Ectodermal cell (in vitro differentiated cells): Measurements from ENCODE around the gene SLC2A10.

ENCODE experiments used
- H3K27ac ChIP-seq: 2 replicates; pipeline ENCODE4 v1.7.0; 2013; ENCODE audit warnings: mild to moderate bottlenecking, low read depth, low read length; ENCODE audit not compliant: insufficient read depth, poor library complexity, severe bottlenecking
- H3K27me3 ChIP-seq: 2 replicates; pipeline ENCODE4 v1.7.0; 2013; ENCODE audit warnings: mild to moderate bottlenecking, low read length; ENCODE audit not compliant: insufficient read depth, control insufficient read depth, poor library complexity, severe bottlenecking
- H3K36me3 ChIP-seq: one replicate; pipeline ENCODE4 v1.7.0; 2013; ENCODE audit warnings: low read length; ENCODE audit not compliant: control insufficient read depth, insufficient read depth
- H3K4me1 ChIP-seq: one replicate; pipeline ENCODE4 v1.7.0; 2013; ENCODE audit warnings: low read length; ENCODE audit not compliant: control insufficient read depth, insufficient read depth
- H3K4me3 ChIP-seq: 2 replicates; pipeline ENCODE4 v1.7.0; 2013; ENCODE audit warnings: low read depth, low read length, control low read depth; ENCODE audit not compliant: insufficient read depth
- H3K9me3 ChIP-seq: 2 replicates; pipeline ENCODE4 v1.7.0; 2013; ENCODE audit warnings: mild to moderate bottlenecking, low read length, moderate library complexity; ENCODE audit not compliant: control insufficient read depth
- WGBS, 2 experiments: methylation state at CpG; one replicate each; pipeline ENCODE4 v1.1.7; 2013; ENCODE audit warnings: missing lambda C conversion rate in 2 of 2; 5-methylcytosine and 5-hydroxymethylcytosine counted together

SLC2A10 gene

DNA sequence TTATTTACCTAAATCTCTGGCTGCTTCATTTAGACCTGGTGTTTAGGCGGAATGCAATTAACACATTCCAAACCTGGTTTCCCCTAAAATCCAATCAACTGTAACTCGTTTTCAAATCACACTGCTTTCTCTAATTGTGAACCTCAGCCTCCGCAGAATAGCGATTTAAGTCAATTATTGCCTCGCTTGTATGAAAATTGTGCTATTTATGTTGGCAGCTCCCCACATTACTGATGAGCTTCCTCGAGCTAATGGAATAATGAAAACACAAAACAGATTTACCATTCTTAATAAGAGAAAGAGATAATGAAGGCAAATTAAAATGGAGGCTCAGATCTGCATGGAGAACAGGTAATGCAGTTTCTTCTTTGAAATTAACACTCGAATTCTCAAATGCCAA lies 67.9 kb downstream of the SLC2A10 start:
- H3K27me3 ChIP-seq, result no peaks in the 10 kb centered on the region
- H3K36me3 ChIP-seq, result no peaks in the 10 kb centered on the region
- 87 to 91% methylated on average over 6 to 7 of the region's 7 CpGs for WGBS, 2 experiments
- H3K9me3 ChIP-seq, result no peaks in the 10 kb centered on the region
- H3K27ac ChIP-seq, result no peak overlapping the region
- no peak overlapping the region for H3K4me3 ChIP-seq
- peaks cover 12% of the 10 kb centered on the region for H3K4me1 ChIP-seq

DNA sequence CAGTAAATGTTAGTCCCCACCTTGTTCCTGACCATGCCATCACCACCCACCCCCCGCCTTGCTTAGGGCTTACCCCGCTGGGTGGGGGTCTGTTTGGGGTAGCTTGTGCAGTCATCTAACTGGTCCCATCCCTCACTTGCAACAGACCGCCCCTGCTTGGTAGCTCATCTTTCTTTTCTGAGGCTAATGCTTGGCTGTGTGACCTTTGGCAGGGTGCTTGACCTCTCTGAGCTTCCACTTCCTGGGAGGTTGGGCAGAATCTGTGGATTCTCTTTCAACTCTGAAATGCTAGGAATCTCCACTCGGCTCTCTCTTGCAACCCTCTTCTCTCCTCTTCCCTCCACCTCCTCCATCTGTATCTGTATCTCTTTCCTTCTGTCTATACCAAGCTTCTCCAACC lies 70.4 kb downstream of the SLC2A10 start:
- Histone ChIP-seq H3K4me1 (peaks cover 12% of the 10 kb centered on the region), H3K27ac (no peak overlapping the region), H3K36me3 (no peaks in the 10 kb centered on the region), H3K9me3 (no peaks in the 10 kb centered on the region), H3K27me3 (no peaks in the 10 kb centered on the region), H3K4me3 (no peak overlapping the region)
- 76 to 78% methylated on average over 4 of the region's 4 CpGs for WGBS, 2 experiments

DNA sequence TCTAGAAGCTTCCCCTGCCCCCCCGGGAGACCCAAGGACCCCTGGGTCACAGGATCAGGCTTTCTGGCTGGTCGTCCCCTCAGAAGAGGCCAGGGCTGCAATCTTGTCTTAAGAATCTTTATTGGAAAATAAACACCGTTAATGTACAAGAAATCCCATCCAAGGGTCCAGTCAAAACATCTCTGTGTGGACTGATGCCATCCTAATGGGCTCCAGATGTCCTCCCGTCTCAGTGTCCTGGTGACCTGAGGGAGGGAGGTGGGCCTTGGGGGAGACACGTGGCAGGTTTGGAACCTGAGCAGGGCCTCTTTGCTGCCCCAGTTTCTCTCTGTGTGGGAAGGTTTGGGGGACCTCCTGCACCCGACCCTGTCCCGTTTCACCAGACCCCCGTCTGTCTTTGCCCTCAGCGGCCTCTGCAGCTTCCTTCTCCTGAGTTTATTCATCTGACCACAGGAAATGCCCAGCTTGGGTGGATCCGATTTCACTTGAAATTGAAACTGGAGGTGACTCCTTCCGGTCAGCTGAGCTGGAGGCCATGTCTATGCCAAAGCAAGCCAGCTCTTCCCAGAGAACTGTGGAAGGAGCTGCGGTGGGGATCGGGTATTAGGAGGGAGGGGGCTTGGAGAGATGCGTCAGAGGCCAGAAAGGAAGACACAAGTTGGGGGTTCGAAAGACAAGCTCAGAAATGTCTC lies 75.1 kb downstream of the SLC2A10 start:
- peaks cover 19% of the 10 kb centered on the region for H3K4me1 ChIP-seq
- H3K27me3 ChIP-seq, result no peaks in the 10 kb centered on the region
- no peaks in the 10 kb centered on the region for H3K9me3 ChIP-seq
- H3K36me3 ChIP-seq, result no peaks in the 10 kb centered on the region
- 90 to 92% methylated on average over 15 of the region's 15 CpGs for WGBS, 2 experiments
- no peak overlapping the region for H3K4me3 ChIP-seq
- no peak overlapping the region for H3K27ac ChIP-seq
